Measurements from ENCODE around the gene SDSL.

DNA sequence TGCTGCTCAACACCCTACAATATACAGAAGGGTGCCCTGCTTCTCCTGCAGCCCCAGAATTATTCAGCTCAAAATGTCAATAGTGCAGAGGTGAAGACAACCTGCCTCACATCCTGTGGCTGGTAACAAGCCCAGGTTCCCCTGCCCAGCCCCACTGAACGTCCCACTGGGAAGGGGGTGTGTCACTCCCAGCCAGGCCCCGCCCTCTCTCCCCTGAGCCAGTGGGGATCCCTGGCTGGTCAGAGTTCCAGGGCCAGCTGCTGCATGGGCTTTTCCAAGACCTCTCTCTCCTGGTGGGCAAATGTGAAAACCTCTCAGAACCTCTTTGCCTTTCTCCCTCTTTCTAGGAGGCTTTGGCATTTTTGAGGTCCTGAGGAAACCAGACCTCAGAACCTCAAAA is 63.1 kb downstream of the SDSL start:
- TF ChIP-seq, protein P1, sequence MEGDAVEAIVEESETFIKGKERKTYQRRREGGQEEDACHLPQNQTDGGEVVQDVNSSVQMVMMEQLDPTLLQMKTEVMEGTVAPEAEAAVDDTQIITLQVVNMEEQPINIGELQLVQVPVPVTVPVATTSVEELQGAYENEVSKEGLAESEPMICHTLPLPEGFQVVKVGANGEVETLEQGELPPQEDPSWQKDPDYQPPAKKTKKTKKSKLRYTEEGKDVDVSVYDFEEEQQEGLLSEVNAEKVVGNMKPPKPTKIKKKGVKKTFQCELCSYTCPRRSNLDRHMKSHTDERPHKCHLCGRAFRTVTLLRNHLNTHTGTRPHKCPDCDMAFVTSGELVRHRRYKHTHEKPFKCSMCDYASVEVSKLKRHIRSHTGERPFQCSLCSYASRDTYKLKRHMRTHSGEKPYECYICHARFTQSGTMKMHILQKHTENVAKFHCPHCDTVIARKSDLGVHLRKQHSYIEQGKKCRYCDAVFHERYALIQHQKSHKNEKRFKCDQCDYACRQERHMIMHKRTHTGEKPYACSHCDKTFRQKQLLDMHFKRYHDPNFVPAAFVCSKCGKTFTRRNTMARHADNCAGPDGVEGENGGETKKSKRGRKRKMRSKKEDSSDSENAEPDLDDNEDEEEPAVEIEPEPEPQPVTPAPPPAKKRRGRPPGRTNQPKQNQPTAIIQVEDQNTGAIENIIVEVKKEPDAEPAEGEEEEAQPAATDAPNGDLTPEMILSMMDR (IDR thresholded peaks at IDR 0.05 in 4 of 5, conservative IDR thresholded peaks at IDR 0.05 in 1 of 5) = no peak
- no peak for TF ChIP-seq POLR2A (IDR thresholded peaks at IDR 0.05)

Data from gastrocnemius medialis (tissue), 4 donors.